B cell (primary cell): Measurements from ENCODE around the gene STEAP4. TPM values are rescaled to one million over a fixed set of nuclear protein-coding genes. Genes with fewer than 3 reads are reported as not detected.

Source experiments
- ATAC-seq: fragments of 200-7000 bp; cut with Tn5 transposase; one replicate; pipeline ENCODE4 v1.10.0; 2021; ENCODE audit warnings: low read depth, mild to moderate bottlenecking, moderate number of reproducible peaks, moderate library complexity
- CTCF ChIA-PET: fragments of 350-600 bp; sonication (Branson Sonifier 250); formaldehyde crosslinking; loops from one replicate; lab custom pipeline; 2021; ENCODE audit warnings: antibody characterized with exemption, inconsistent platforms; lab: Charles Lee
- POLR2A ChIA-PET: fragments of 350-600 bp; sonication (Branson Sonifier 250); formaldehyde crosslinking; loops from one replicate; lab custom pipeline; 2021; ENCODE audit warnings: antibody characterized with exemption; lab: Charles Lee
- DNase-seq: peaks from one replicate; pipeline ENCODE4 v3.0.0; 2013
- H2AFZ ChIP-seq: 2 replicates; pipeline ENCODE4 v1.6.1; 2012; ENCODE audit warnings: mild to moderate bottlenecking, low read depth, low read length; ENCODE audit not compliant: insufficient read depth, poor library complexity, severe bottlenecking
- H3K27ac ChIP-seq, 2 donors: 1 replicate in 1 of 2; 2 replicates in 1 of 2; pipeline ENCODE4 v1.5.1; 2012 to 2013; ENCODE audit warnings: low read length in 2 of 2, mild to moderate bottlenecking in 2 of 2, moderate library complexity in 1 of 2
- H3K27me3 ChIP-seq, 4 experiments: fragments of 200-600 bp in 1 of 4; sonication (generic) in 1 of 4; replicated peaks in 1 of 4; 1 replicate in 2 of 4; 2 replicates in 2 of 4; pipeline versions ENCODE4 v1.6.1 to v1.7.0; 2013 to 2016; ENCODE audit warnings: low read length in 3 of 4, mild to moderate bottlenecking in 2 of 4, mixed read lengths in 1 of 4, moderate library complexity in 1 of 4; ENCODE audit not compliant: insufficient read depth in 4 of 4, control insufficient read depth in 3 of 4; ENCODE audit errors: control extremely low read depth in 1 of 4
- H3K36me3 ChIP-seq, 2 experiments: replicated peaks in 1 of 2; 1 replicate in 1 of 2; 2 replicates in 1 of 2; pipeline versions ENCODE4 v1.6.1 to v1.7.1; 2013; ENCODE audit warnings: low read length in 1 of 2; ENCODE audit not compliant: insufficient read depth in 2 of 2, control insufficient read depth in 1 of 2; ENCODE audit errors: control extremely low read depth in 1 of 2, extremely low read depth in 1 of 2
- H3K4me1 ChIP-seq, 2 donors: fragments of 200-600 bp in 1 of 2; sonication (generic) in 1 of 2; 1 replicate in 1 of 2; 2 replicates in 1 of 2; pipeline versions ENCODE4 v1.5.1 to v1.6.1; 2013 to 2017; ENCODE audit warnings: low read length in 2 of 2; ENCODE audit not compliant: control insufficient read depth in 2 of 2, insufficient read depth in 2 of 2
- H3K4me2 ChIP-seq: replicated peaks from 2 replicates; pipeline ENCODE3; 2012; ENCODE audit warnings: mild to moderate bottlenecking, low read depth, low read length; ENCODE audit not compliant: poor library complexity, severe bottlenecking
- H3K4me3 ChIP-seq, 5 experiments: fragments of 200-600 bp in 1 of 5; sonication (generic) in 1 of 5; 1 replicate in 3 of 5; 2 replicates in 2 of 5; pipeline versions ENCODE4 v1.5.1 to v1.7.0; 2011 to 2016; ENCODE audit warnings: low read length in 4 of 5, mild to moderate bottlenecking in 4 of 5, low read depth in 2 of 5, control low read depth in 1 of 5, moderate library complexity in 1 of 5; ENCODE audit not compliant: insufficient read depth in 1 of 5; ENCODE audit errors: control extremely low read depth in 1 of 5, extremely low read depth in 1 of 5
- H3K79me2 ChIP-seq: fragments of 200-600 bp; sonication (generic); one replicate; pipeline ENCODE4 v1.6.0; 2016; ENCODE audit warnings: low read length; ENCODE audit not compliant: control insufficient read depth, insufficient read depth
- H3K9ac ChIP-seq: fragments of 200-600 bp; sonication (generic); 2 replicates; pipeline ENCODE4 v1.6.1; 2017; ENCODE audit warnings: mild to moderate bottlenecking, low read length, moderate library complexity
- H3K9me3 ChIP-seq, 3 donors: one replicate each; pipeline versions ENCODE4 v1.6.1 to v1.7.1; 2013; ENCODE audit warnings: low read length in 2 of 3; ENCODE audit not compliant: control insufficient read depth in 2 of 3, insufficient read depth in 1 of 3; ENCODE audit errors: control extremely low read depth in 1 of 3
- H4K20me1 ChIP-seq: 2 replicates; pipeline ENCODE4 v1.6.0; 2012; ENCODE audit warnings: mild to moderate bottlenecking, low read length; ENCODE audit not compliant: insufficient read depth, control insufficient read depth, poor library complexity, severe bottlenecking
- H3K27ac Mint-ChIP-seq: one replicate; pipeline ENCODE4 v1.8.0; 2021; ENCODE audit warnings: mixed read lengths
- H3K27me3 Mint-ChIP-seq: one replicate; pipeline ENCODE4 v1.8.0; 2021; ENCODE audit warnings: mixed read lengths
- H3K4me1 Mint-ChIP-seq: one replicate; pipeline ENCODE4 v1.8.0; 2021; ENCODE audit warnings: mixed read lengths
- H3K4me3 Mint-ChIP-seq: one replicate; pipeline ENCODE4 v1.8.0; 2021; ENCODE audit warnings: mixed read lengths
- H3K9me3 Mint-ChIP-seq: one replicate; pipeline ENCODE4 v1.8.0; 2022; ENCODE audit warnings: mixed read lengths; ENCODE audit not compliant: insufficient read depth
- EZH2 ChIP-seq: IDR thresholded peaks from 2 replicates; pipeline ENCODE4 v1.6.1; 2012; ENCODE audit warnings: borderline replicate concordance, low read depth, mild to moderate bottlenecking, moderate library complexity, low read length; ENCODE audit not compliant: insufficient read depth, poor library complexity, severe bottlenecking
- WGBS: methylation state at CpG from one replicate; pipeline ENCODE4 v1.1.5; 2013; ENCODE audit warnings: missing lambda C conversion rate; ENCODE audit not compliant: insufficient coverage; 5-methylcytosine and 5-hydroxymethylcytosine counted together
- intact Hi-C: fragments of 100-400 bp; cut with micrococcal nuclease; formaldehyde crosslinking; loops from one replicate; pipeline ENCODE4 v1.10.0; 2022
- polyA plus RNA-seq: library from polyadenylated mRNA; depleted of rRNA; stranded (reverse); fragments of >200 nt; gene quantifications from 2 replicates; pipeline ENCODE4 v1.2.3, GENCODE V29; 2012
- total RNA-seq, 2 donors: library from RNA; stranded (reverse); fragments of 120-200 nt in 1 of 2; gene quantifications; 1 replicate in 1 of 2; 2 replicates in 1 of 2; pipeline versions ENCODE4 v1.2.3 to v1.2.4, GENCODE V29; 2013 to 2022
- TF ChIP-seq, protein P1 (sequence below): fragments of 200-600 bp; IDR thresholded peaks from one replicate; pipeline ENCODE4 v1.8.0; 2022; ENCODE audit warnings: antibody characterized with exemption, mild to moderate bottlenecking

The STEAP4 gene
- total and polyA plus RNA-seq, 2 donors (not counting 1 experiment from before 2014, with no cell fraction given) = 0.04 TPM; not detected in 1

DNA sequence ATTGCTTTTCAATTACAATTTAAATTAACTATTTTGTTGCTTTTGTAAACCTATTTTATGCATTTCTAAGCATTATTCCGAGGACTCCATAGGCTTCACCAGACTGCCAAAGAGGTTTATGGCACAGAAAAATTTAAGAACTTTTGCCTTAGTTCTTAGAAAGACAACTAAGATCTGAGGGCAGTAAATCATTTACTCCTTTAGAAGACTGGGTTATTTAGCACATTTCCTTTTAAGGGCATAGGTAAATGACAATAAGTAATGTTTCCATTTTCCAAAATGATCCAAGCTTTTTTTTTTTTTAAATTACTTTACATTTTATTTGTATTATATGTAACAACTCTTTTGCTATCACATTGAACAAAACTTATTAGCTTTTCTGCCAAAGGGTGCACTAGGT, 15.0 kb upstream of the STEAP4 start:
- ChIA-PET CTCF (no interaction called here), POLR2A (no interaction called here)
- no peaks in the 10 kb centered on the region for H3K27me3 Mint-ChIP-seq
- H3K27ac Mint-ChIP-seq = no peak overlapping the region
- Histone ChIP-seq H3K4me3 (no peak overlapping the region), H3K4me2 (no peak overlapping the region), H2AFZ (no peak overlapping the region), H3K4me1 (no peaks in the 10 kb centered on the region), H3K27me3 (no peaks in the 10 kb centered on the region), H3K79me2 (no peaks in the 10 kb centered on the region), H3K9ac (no peak overlapping the region), H3K27ac (no peak overlapping the region), H3K9me3 (no peaks in the 10 kb centered on the region), H4K20me1 (no peaks in the 10 kb centered on the region), H3K36me3 (no peaks in the 10 kb centered on the region)
- no peak overlapping the region for H3K4me3 Mint-ChIP-seq
- TF ChIP-seq, protein P1, sequence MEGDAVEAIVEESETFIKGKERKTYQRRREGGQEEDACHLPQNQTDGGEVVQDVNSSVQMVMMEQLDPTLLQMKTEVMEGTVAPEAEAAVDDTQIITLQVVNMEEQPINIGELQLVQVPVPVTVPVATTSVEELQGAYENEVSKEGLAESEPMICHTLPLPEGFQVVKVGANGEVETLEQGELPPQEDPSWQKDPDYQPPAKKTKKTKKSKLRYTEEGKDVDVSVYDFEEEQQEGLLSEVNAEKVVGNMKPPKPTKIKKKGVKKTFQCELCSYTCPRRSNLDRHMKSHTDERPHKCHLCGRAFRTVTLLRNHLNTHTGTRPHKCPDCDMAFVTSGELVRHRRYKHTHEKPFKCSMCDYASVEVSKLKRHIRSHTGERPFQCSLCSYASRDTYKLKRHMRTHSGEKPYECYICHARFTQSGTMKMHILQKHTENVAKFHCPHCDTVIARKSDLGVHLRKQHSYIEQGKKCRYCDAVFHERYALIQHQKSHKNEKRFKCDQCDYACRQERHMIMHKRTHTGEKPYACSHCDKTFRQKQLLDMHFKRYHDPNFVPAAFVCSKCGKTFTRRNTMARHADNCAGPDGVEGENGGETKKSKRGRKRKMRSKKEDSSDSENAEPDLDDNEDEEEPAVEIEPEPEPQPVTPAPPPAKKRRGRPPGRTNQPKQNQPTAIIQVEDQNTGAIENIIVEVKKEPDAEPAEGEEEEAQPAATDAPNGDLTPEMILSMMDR = no peak
- no peak for TF ChIP-seq EZH2
- DNase-seq (no peak), ATAC-seq (no peak)
- no CpG with 5 or more reads among the region's 1 CpG for WGBS
- H3K9me3 Mint-ChIP-seq = no peaks in the 10 kb centered on the region
- peaks cover 4% of the 10 kb centered on the region for H3K4me1 Mint-ChIP-seq
- intact Hi-C loops = no loop called here

DNA sequence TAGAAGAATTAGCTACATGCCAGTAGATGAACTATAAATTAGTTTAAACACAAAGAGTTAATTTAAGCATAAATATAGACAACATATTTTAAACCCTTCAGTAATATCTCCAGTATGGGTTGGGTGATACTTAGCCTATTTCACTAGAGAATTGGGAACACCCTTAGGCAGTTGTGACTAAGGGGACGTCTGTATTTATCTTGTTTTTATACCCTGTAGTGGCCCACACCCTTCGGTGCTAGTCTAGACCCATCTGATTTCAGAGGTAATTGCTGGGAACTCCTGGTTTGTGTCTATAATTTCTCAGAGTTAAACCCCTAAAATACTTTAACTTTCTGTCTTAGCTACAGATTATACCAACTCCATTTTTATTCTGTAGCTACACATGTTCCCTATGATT, 11.5 kb upstream of the STEAP4 start:
- Histone ChIP-seq H3K9ac (no peak overlapping the region), H2AFZ (no peak overlapping the region), H3K27me3 (no peaks in the 10 kb centered on the region), H3K4me1 (no peaks in the 10 kb centered on the region), H4K20me1 (no peaks in the 10 kb centered on the region), H3K79me2 (no peaks in the 10 kb centered on the region), H3K4me3 (no peak overlapping the region), H3K36me3 (no peaks in the 10 kb centered on the region), H3K27ac (no peak overlapping the region), H3K4me2 (no peak overlapping the region), H3K9me3 (no peaks in the 10 kb centered on the region)
- intact Hi-C loops = no loop called here
- Mint-ChIP-seq H3K27ac (no peak overlapping the region), H3K4me3 (no peak overlapping the region), H3K27me3 (no peaks in the 10 kb centered on the region), H3K9me3 (no peaks in the 10 kb centered on the region), H3K4me1 (peaks cover 4% of the 10 kb centered on the region)
- POLR2A ChIA-PET = no interaction called here
- ATAC-seq = no peak
- DNase-seq = no peak
- no CpG with 5 or more reads among the region's 2 CpGs for WGBS
- TF ChIP-seq EZH2 = no peak
- TF ChIP-seq, protein P1 = no peak
- CTCF ChIA-PET = no interaction called here
